ENCODE data around the gene BARHL2. TPM values are rescaled to one million over a fixed set of nuclear protein-coding genes. Genes with fewer than 3 reads are reported as not detected.

Gene BARHL2
- total and polyA plus RNA-seq, 2 of the 4 experiments (the other 2 are of a cell fraction): not detected

- TF ChIP-seq ELK1 (IDR thresholded peaks at IDR 0.05; ENCODE audit: borderline replicate concordance, low read depth, low read length): no peak
- TF ChIP-seq RFX5 (IDR thresholded peaks at IDR 0.05; ENCODE audit: low read depth, low read length): no peak
Observed at GRCh38 chr1:90709535-90709934, 7.6 kb downstream of the BARHL2 start (continued).

GRCh38 chr1:90708826-90709225 is 8.3 kb downstream of the BARHL2 start:
- CTCF ChIA-PET: no interaction called here
- intact Hi-C loops (cut with micrococcal nuclease) (no loop called here), in situ Hi-C loops (cut with MboI; ENCODE audit: low sequenced_read_pairs) (no loop called here)

More at GRCh38 chr1:90708826-90709225, 8.3 kb downstream of the BARHL2 start:
- no peaks in the 10 kb centered on the region for H3K4me1 ChIP-seq (ENCODE audit: control insufficient read depth, insufficient read depth, low read length)
- H2BK20ac ChIP-seq (ENCODE audit: low read depth, low read length): no peak overlapping the region
- H3K23ac ChIP-seq (ENCODE audit: low read depth, low read length): no peak overlapping the region
- H2AK5ac ChIP-seq (ENCODE audit: low read depth, low read length): no peak overlapping the region
- no peak overlapping the region for H2BK5ac ChIP-seq (ENCODE audit: low read depth, low read length, poor library complexity, severe bottlenecking)
- no peaks in the 10 kb centered on the region for H4K20me1 ChIP-seq (ENCODE audit: insufficient read depth, low read length)
- no peak overlapping the region for H3K4me2 ChIP-seq (ENCODE audit: low read depth, low read length)
- H3K4ac ChIP-seq (ENCODE audit: low read depth, low read length): no peak overlapping the region
- WGBS, 2 experiments (ENCODE audit: extremely low coverage in 2 of 2, insufficient read length in 1 of 2): no CpG with 5 or more reads among the region's 2 CpGs
- BruUV-seq (replicated peaks): no TSS peak
- no peak for DNase-seq
- no peak overlapping the region for H2AFZ ChIP-seq (replicated peaks; ENCODE audit: low read length, poor library complexity)
- H2AK9ac ChIP-seq (replicated peaks; ENCODE audit: low read depth, low read length, poor library complexity): no peak overlapping the region
- H4K91ac ChIP-seq (ENCODE audit: insufficient read depth, low read depth, low read length): no peak overlapping the region
- no peak overlapping the region for H3K18ac ChIP-seq (ENCODE audit: low read depth, low read length)
- H3K36me3 ChIP-seq (ENCODE audit: control insufficient read depth, insufficient read depth, low read length): no peaks in the 10 kb centered on the region
- dilution Hi-C loops (cut with HindIII; ENCODE audit: low sequenced_read_pairs, unreplicated experiment): no loop called here
- no peak overlapping the region for H3K27ac ChIP-seq (ENCODE audit: insufficient read depth, low read length)
- H2BK15ac ChIP-seq (ENCODE audit: low read depth, low read length): no peak overlapping the region
- H3K9me1 ChIP-seq (ENCODE audit: insufficient read depth, low read length): no peaks in the 10 kb centered on the region
- TF ChIP-seq, protein P1, sequence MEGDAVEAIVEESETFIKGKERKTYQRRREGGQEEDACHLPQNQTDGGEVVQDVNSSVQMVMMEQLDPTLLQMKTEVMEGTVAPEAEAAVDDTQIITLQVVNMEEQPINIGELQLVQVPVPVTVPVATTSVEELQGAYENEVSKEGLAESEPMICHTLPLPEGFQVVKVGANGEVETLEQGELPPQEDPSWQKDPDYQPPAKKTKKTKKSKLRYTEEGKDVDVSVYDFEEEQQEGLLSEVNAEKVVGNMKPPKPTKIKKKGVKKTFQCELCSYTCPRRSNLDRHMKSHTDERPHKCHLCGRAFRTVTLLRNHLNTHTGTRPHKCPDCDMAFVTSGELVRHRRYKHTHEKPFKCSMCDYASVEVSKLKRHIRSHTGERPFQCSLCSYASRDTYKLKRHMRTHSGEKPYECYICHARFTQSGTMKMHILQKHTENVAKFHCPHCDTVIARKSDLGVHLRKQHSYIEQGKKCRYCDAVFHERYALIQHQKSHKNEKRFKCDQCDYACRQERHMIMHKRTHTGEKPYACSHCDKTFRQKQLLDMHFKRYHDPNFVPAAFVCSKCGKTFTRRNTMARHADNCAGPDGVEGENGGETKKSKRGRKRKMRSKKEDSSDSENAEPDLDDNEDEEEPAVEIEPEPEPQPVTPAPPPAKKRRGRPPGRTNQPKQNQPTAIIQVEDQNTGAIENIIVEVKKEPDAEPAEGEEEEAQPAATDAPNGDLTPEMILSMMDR (conservative IDR thresholded peaks at IDR 0.05; ENCODE audit: low read depth, low read length): no peak
- TF ChIP-seq RFX5 (IDR thresholded peaks at IDR 0.05; ENCODE audit: low read depth, low read length): no peak
- no peak for TF ChIP-seq RCOR1 (IDR thresholded peaks at IDR 0.05; ENCODE audit: insufficient replicate concordance, low read length)
- no peak for TF ChIP-seq POLR2A (IDR thresholded peaks at IDR 0.05; ENCODE audit: low read depth, low read length)
- no peak for TF ChIP-seq BHLHE40 (IDR thresholded peaks at IDR 0.05; ENCODE audit: low read depth, low read length)
- no peak for TF ChIP-seq CHD1 (IDR thresholded peaks at IDR 0.05; ENCODE audit: low read depth, low read length)
- no peak for TF ChIP-seq CEBPB (IDR thresholded peaks at IDR 0.05; ENCODE audit: low read depth, low read length)
- TF ChIP-seq NFE2L2 (IDR thresholded peaks at IDR 0.05; ENCODE audit: low read depth, low read length): no peak
- TF ChIP-seq MAFK (IDR thresholded peaks at IDR 0.05; ENCODE audit: low read depth, low read length): no peak
- no peak for TF ChIP-seq ELK1 (IDR thresholded peaks at IDR 0.05; ENCODE audit: borderline replicate concordance, low read depth, low read length)
- TF ChIP-seq USF2 (IDR thresholded peaks at IDR 0.05; ENCODE audit: low read depth, low read length): no peak
- TF ChIP-seq MAZ (IDR thresholded peaks at IDR 0.05; ENCODE audit: borderline replicate concordance, low read depth, low read length): no peak
- H3K9ac ChIP-seq (ENCODE audit: low read depth, low read length): no peak overlapping the region
- H4K5ac ChIP-seq (ENCODE audit: low read depth, low read length): no peak overlapping the region
- no peak overlapping the region for H3K4me3 ChIP-seq (ENCODE audit: insufficient read depth, low read depth, low read length)
- H3K79me1 ChIP-seq (ENCODE audit: low read depth in 1 of 2, low read length in 2 of 2): no peaks in the 10 kb centered on the region
- H3K27me3 ChIP-seq (ENCODE audit: control insufficient read depth, insufficient read depth, low read length): peaks cover 77% of the 10 kb centered on the region
- no peak for ATAC-seq (ENCODE audit: low read depth)
- no peak overlapping the region for H4K8ac ChIP-seq (ENCODE audit: low read depth in 2 of 2, low read length in 2 of 2)
- H3K9me3 ChIP-seq (ENCODE audit: control insufficient read depth, insufficient read depth, low read length): no peaks in the 10 kb centered on the region; the same call in 1 of the 2 replicates
- no peak overlapping the region for H3K56ac ChIP-seq (ENCODE audit: extremely low read depth, insufficient read depth, low read length)
- POLR2A ChIA-PET (ENCODE audit: unreplicated experiment): no interaction called here
- H2BK120ac ChIP-seq (ENCODE audit: low read depth, low read length): no peak overlapping the region
- H3K14ac ChIP-seq (replicated peaks; ENCODE audit: low read depth, low read length): no peak overlapping the region

All from IMR-90 (cell line).